Activated CD8-positive, alpha-beta memory T cell treated with anti-CD3 and anti-CD28 coated beads, Interleukin-2, amount 50 U/mL, for 4 hours (primary cell): ENCODE measurements around the gene PLXND1.
"Not testable (repeated sequence)": the region's sequence is repeated elsewhere in the genome, so short reads cannot be mapped to it uniquely, and the experiment has no call there.

ENCODE experiments used
- DNase-seq: peaks from one replicate; pipeline ENCODE4 v3.0.0-alpha.2; 2020

Gene PLXND1

DNA sequence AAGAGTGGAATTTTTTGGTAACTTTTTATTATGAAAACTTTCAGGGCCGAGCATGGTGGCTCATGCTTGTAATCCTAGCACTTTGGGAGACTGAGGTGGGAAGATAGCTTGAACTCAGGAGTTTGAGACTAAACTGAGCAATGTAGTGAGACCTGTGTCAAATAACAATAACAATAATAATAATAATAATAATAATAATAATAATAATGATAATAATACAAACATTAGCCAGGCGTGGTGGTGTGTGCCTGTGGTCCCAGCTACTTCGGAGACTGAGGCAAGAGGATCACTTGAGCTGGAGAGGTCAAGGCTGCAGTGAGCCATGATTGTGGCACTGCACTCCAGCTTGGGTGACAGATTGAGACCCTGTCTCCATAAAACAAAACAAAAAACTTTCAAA is 60.5 kb downstream of the PLXND1 start:
- not testable (repeated sequence) for DNase-seq

- no peak for DNase-seq
Measured at GRCh38 chr3:129543999-129544398, 62.5 kb downstream of the PLXND1 start.

DNA sequence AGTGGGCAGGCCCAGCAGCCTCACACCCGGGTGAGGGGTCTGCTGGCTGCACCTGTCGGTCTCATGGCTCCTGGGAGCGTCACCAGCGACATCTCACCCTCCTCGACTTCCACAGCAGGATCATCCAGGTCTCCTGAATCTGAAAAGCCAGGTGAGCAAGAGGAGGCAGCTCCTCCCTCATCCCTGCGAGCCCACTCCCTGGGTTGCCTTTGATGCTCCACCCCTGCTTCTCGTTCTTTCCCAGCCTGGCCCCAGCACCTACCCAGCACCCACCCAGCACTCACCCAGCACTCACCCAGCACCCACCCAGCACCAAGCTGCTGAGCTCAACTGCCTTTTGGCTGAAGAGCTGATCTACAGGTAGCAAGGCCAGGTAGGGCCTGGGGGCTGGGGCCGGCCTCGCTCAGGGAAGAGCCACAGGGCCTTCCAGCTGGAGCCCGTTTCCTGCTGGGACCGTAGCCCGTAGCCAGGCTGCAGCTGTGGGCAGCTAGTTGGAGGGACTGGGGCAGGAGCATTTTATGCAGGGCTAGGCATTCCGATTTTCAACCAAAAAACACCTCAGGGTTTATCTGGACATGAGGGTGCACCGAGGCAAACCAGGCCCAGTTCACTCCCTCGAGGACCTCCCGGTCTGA is 63.2 kb downstream of the PLXND1 start, which contains the start of gene H1-8:
H1-8 (plus strand) TSS at position 20 of the 635 bp plus-strand sequence; CDS start at position 64, 44 bp downstream.
- DNase-seq = no peak

GRCh38 chr3:129542747-129543146 is 63.7 kb downstream of the PLXND1 start:
- no peak for DNase-seq

DNA sequence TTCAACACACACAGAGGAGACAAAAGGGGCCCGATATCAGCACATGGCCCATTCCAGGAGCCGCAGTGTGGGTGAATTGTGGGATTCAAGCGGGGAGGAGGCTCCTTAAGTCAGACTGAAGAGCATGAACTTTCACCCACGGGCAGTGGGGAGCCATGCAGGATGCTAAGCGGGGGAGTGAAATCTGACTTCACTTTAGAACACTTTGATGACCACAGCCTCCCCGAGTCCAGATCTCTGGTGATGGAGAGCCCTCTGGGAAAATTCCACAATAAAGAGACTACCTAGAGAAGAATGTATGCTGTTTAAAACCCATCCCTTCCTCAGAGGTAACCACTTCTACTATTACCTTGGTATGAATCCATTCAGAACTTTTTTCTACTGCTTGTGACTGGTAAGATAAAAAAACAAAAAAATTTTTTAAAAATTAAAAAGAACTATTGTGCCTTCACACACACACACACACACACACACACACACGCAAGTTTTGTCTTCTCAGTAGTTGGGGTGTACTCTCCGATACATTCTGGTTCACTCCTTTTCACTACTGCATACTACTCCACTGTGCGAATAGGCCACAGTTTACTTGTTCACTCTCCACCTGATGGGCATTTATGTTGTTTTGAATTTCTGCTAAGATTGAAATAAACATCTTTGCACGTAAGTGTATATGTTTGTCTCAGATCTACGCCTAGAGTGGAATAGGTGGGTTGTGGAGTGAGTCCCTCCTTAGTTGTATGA is 65.5 kb downstream of the PLXND1 start:
- no peak for DNase-seq

DNA sequence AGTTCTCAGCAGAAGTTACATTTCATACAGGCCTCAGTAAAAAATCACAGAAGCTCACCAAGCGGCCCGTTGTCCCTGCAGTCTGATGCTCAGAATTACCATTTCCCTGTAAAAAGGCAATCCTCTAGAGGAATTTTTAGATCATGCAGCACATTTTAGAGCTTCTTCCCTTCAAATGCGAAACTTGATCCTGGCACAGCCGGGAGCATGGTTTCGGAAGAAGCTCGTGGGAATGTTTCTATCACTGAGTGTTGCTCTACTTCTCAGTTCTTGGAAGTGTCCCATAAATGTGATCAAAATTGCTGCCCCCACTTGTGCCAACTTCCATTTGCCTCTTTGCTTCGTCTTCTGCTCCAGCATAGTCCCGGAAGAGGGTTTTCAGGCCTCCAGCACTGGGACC is 67.3 kb downstream of the PLXND1 start:
- no peak for DNase-seq

DNA sequence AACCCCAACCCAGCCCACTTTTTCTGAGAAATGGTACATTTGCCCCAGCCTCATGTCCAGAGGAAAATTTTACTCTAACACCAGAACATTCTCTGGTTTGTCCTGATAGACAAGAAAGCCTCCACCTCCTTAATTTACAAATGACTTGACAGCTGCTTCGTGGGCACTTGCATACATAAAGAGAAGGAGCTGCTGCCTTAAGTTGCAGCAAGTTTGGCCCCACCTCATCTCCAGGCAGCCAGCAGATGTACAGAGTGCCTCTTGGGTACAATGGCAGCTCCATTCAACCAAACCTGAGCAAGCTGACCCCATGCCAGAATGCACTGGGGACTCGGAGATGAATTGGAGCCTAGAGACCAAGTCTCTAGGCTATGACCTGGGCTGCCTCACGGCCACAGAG is 69.7 kb downstream of the PLXND1 start:
- DNase-seq = no peak

GRCh38 chr3:129536374-129536667 is 70.2 kb downstream of the PLXND1 start:
- DNase-seq = no peak

DNA sequence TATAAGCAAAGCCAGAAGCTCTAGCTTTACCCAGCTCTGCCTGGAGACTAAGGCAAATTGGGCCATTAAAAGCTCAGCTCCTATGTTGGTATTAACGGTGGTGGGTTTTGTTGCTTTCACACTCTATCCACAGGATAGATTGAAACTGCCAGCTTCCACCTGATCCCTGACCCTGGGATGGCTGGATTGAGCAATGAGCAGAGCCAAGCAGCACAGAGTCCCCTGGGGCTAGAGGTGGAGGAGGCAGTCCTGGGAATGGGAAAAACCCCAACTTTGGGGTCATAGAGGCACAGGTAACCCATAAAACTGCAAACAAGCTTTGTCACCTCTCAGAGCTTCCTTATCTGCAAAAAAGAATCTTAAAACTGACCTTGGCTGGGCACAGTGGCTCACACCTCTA is 71.4 kb downstream of the PLXND1 start:
- DNase-seq = no peak

DNA sequence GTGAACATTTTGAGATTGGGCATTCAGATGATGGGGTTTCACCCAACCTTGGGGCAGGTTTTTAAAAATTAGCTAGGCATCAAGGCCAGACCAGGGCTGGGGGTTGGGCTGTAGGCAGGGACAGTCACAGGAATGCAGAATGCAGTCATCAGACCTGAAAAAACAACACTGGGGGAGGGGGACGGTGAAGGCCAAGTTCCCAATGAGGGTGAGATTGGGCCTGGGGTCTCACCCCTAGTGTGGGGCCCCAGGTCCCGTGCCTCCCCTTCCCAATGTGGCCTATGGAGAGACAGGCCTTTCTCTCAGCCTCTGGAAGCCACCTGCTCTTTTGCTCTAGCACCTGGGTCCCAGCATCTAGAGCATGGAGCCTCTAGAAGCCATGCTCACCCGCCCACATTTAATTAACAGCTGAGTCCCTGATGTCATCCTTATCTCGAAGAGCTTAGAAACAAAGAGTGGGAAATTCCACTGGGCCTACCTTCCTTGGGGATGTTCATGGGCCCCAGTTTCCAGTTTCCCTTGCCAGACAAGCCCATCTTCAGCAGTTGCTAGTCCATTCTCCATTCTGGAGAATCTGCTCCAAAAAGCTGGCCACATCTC is 71.9 kb downstream of the PLXND1 start:
- no peak for DNase-seq

GRCh38 chr3:129533406-129533805 is 73.1 kb downstream of the PLXND1 start:
- no peak for DNase-seq

GRCh38 chr3:129532261-129532660 is 74.2 kb downstream of the PLXND1 start:
- no peak for DNase-seq

- no peak for DNase-seq
Measured at GRCh38 chr3:129531699-129532098, 74.8 kb downstream of the PLXND1 start.

- DNase-seq = no peak
Measured at GRCh38 chr3:129530821-129531220, 75.7 kb downstream of the PLXND1 start.

GRCh38 chr3:129530251-129530791 is 76.2 kb downstream of the PLXND1 start:
- DNase-seq = no peak

- DNase-seq = no peak
Measured at GRCh38 chr3:129529436-129530210, 76.9 kb downstream of the PLXND1 start.

- no peak for DNase-seq
Measured at GRCh38 chr3:129528589-129529100, 77.8 kb downstream of the PLXND1 start, which contains the start of gene RHO. Gene RHO (plus strand): TSS chr3:129528639. CDS start chr3:129528734, 95 bp downstream.

DNA sequence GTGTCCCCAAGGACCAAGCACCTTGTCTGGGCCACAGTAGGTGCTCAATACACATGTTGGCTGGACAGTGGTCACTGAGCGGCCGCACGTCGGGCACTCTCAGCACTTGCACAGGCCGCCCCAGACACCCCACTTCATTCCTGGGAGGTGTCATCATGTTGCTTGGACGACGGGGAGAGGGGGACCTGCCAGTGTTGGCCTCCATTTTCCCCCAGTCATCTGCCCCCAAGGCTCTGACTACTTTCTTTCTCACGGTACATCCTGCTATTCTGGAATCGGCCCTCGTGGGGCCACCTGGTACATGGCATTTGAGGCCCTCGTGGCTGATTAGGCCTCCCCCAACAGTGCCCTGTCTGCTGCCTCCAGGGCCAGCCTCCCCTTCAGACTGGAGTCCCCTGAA is 79.2 kb downstream of the PLXND1 start:
- no peak for DNase-seq

DNA sequence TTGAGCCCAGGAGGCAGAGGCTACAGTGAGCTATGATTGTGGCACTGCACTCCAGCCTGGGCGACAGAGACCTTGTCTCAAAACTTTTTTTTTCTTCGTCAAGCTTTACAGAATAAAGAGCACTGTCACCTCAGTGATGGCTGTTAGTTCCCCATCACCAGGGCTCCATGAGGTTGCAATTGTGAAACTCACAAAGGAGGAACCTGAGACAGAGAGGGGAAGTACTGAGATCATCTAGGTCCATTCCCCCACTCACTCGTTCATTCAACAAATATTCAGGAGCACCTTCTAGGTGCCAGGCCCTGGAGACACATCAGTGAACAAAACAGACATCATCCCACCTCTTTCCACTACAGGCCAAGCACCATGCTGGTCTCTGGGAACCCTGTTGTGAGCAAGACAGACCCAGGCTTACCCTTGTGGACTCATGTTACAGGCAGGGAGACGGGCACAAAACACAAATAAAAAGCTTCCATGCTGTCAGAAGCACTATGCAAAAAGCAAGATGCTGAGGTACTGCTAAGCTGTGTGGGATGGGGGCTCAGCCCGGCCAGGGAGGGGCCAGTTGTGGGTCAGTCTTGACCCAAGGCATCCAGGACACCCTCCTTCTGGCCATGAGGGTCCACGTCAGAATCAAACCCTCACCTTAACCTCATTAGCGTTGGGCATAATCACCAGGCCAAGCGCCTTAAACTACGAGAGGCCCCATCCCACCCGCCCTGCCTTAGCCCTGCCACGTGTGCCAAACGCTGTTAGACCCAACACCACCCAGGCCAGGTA is 80.2 kb downstream of the PLXND1 start:
- no peak for DNase-seq

- DNase-seq = no peak
Measured at GRCh38 chr3:129525341-129525968, 81.0 kb downstream of the PLXND1 start.

DNA sequence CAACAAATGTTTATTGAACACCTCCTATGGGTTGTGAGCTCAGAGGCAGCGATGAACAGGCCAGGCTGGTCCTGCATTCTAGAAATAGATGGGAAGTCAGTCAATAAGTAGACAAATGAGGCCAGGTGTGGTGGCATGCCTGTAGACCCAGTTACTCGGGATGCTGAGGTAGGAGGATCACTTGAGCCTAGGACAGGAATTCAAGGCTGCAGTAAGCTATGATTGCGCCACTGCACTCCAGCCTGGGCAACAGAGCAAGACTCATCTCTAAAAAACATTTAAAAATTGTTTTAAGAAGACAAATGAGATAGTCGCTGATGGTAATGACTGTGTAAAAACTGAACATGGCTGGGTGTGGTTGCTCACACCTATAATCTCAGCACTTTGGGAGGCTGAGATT is 82.4 kb downstream of the PLXND1 start:
- DNase-seq = no peak

GRCh38 chr3:129522953-129523352 is 83.5 kb downstream of the PLXND1 start:
- DNase-seq = no peak
